HG02970 (cell line): ENCODE results near the gene CACNA1D.

Experiments
- ATAC-seq: cut with Tn5 transposase; IDR thresholded peaks from one replicate; pipeline ENCODE4 v1.9.1; 2021; ENCODE audit warnings: mild to moderate bottlenecking, moderate library complexity, moderate number of reproducible peaks; ENCODE audit not compliant: unreplicated experiment, low FRiP score

Gene CACNA1D

GRCh38 chr3:53493595-53493962 is 832 bp upstream of the CACNA1D start:
- ATAC-seq, result no peak

- no peak for ATAC-seq
These were observed 722 bp downstream of the CACNA1D start for GRCh38 chr3:53495146-53495519.

- no peak for ATAC-seq
These were observed 1.3 kb downstream of the CACNA1D start for GRCh38 chr3:53495520-53496391.

GRCh38 chr3:53496392-53496670 is 1.9 kb downstream of the CACNA1D start:
- ATAC-seq, result no peak

GRCh38 chr3:53496984-53497383 is 2.6 kb downstream of the CACNA1D start:
- no peak for ATAC-seq

- ATAC-seq, result no peak
These were observed 4.6 kb downstream of the CACNA1D start for GRCh38 chr3:53498806-53499641.

GRCh38 chr3:53500165-53500777 is 5.9 kb downstream of the CACNA1D start:
- no peak for ATAC-seq

- ATAC-seq, result no peak
These were observed 6.8 kb downstream of the CACNA1D start for GRCh38 chr3:53501178-53501577.

- no peak for ATAC-seq
These were observed 8.3 kb downstream of the CACNA1D start for GRCh38 chr3:53502737-53503136.

- ATAC-seq, result no peak
These were observed 8.8 kb downstream of the CACNA1D start for GRCh38 chr3:53503195-53503594.

GRCh38 chr3:53506110-53506762 is 11.8 kb downstream of the CACNA1D start:
- no peak for ATAC-seq

GRCh38 chr3:53506763-53507145 is 12.3 kb downstream of the CACNA1D start:
- ATAC-seq, result no peak

- ATAC-seq, result no peak
These were observed 15.1 kb downstream of the CACNA1D start for GRCh38 chr3:53509494-53509893.

- ATAC-seq, result no peak
These were observed 16.1 kb downstream of the CACNA1D start for GRCh38 chr3:53510508-53510907.

GRCh38 chr3:53511246-53511645 is 16.8 kb downstream of the CACNA1D start:
- no peak for ATAC-seq

GRCh38 chr3:53513556-53514190 is 19.3 kb downstream of the CACNA1D start:
- no peak for ATAC-seq

- no peak for ATAC-seq
These were observed 21.9 kb downstream of the CACNA1D start for GRCh38 chr3:53516339-53516738.

- ATAC-seq, result no peak
These were observed 24.1 kb downstream of the CACNA1D start for GRCh38 chr3:53518495-53518981.

GRCh38 chr3:53519065-53519709 is 24.8 kb downstream of the CACNA1D start:
- ATAC-seq, result no peak

GRCh38 chr3:53523346-53523745 is 28.9 kb downstream of the CACNA1D start:
- ATAC-seq, result no peak
